Neural cell (in vitro differentiated cells): ENCODE results near the gene ERFL.

Experiments
- EP300 ChIP-seq: fragments of 450-650 bp; conservative IDR thresholded peaks from 2 replicates; pipeline ENCODE4 v1.6.1; 2014; ENCODE audit warnings: antibody characterized with exemption, mild to moderate bottlenecking, moderate library complexity; ENCODE audit not compliant: poor library complexity, severe bottlenecking
- EZH2 ChIP-seq: fragments of 200-600, 300-800 bp; shearing (Covaris generic), sonication (generic); IDR thresholded peaks from 2 replicates; pipeline ENCODE4 v1.6.1; 2014; ENCODE audit warnings: antibody characterized with exemption, low read length, borderline replicate concordance, mild to moderate bottlenecking; ENCODE audit not compliant: insufficient read depth, poor library complexity, severe bottlenecking
- POLR2AphosphoS5 ChIP-seq: IDR thresholded peaks from 2 replicates; pipeline ENCODE4 v1.6.1; 2012
- RAD21 ChIP-seq: fragments of 450-650 bp; conservative IDR thresholded peaks from 2 replicates; pipeline ENCODE4 v1.6.1; 2014; ENCODE audit warnings: antibody characterized with exemption, mild to moderate bottlenecking, moderate library complexity
- TF ChIP-seq, protein P1 (sequence below): fragments of 450-650 bp; IDR thresholded peaks from 2 replicates; pipeline ENCODE4 v1.5.1; 2014; ENCODE audit warnings: antibody characterized with exemption, mild to moderate bottlenecking, moderate library complexity; ENCODE audit not compliant: poor library complexity, severe bottlenecking

GRCh38 chr19:41889896-41890295 is 38.4 kb downstream of the ERFL start:
- TF ChIP-seq RAD21 (no peak), EP300 (no peak), EZH2 (no peak), POLR2AphosphoS5 (no peak)
- TF ChIP-seq, protein P1, sequence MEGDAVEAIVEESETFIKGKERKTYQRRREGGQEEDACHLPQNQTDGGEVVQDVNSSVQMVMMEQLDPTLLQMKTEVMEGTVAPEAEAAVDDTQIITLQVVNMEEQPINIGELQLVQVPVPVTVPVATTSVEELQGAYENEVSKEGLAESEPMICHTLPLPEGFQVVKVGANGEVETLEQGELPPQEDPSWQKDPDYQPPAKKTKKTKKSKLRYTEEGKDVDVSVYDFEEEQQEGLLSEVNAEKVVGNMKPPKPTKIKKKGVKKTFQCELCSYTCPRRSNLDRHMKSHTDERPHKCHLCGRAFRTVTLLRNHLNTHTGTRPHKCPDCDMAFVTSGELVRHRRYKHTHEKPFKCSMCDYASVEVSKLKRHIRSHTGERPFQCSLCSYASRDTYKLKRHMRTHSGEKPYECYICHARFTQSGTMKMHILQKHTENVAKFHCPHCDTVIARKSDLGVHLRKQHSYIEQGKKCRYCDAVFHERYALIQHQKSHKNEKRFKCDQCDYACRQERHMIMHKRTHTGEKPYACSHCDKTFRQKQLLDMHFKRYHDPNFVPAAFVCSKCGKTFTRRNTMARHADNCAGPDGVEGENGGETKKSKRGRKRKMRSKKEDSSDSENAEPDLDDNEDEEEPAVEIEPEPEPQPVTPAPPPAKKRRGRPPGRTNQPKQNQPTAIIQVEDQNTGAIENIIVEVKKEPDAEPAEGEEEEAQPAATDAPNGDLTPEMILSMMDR: no peak
